ENCODE data around the gene UBE2L3.

UBE2L3 gene

DNA sequence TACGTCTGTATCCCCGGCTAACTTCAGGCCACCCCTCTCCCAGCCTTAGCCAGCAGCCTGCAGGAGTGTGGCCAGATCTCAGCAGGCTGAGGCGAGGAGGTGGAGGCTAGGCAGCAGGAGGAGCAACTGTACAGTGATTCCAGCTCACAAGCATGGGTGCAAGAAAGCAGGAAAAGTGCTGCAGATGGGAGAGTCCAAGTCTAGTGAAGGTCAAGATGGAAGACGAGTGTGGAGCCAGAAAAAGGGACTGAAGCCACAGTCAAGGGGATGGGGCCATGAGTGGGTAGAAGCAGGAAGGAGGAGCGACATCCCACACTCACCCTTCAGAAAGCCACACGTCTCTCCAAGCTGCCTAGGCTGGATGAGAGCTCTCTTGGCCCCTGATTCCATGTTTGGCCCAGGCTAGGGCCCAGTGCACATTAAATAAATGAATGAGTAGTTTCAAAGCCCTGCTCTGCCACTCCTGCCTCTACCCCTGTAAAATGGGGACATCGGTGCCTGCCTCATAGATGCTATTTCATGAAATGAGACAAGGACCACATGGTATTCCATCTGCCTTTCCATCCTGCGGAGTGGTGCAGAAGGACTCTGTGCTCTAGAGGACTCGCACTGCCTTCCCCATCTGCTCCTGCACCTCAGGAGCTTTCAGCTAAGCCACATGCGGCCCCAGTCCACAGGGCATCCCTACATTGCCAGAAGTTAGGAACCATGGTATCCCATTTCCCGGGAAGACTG lies 59.4 kb downstream of the UBE2L3 start:
- Histone ChIP-seq H3K36me3 (ENCODE audit: control insufficient read depth, insufficient read depth, low read length) (no peaks in the 10 kb centered on the region), H3K4me1 (ENCODE audit: control insufficient read depth, insufficient read depth, low read length) (peaks cover 23% of the 10 kb centered on the region), H3K9ac (ENCODE audit: low read length) (no peak overlapping the region), H3K27me3 (ENCODE audit: control insufficient read depth, insufficient read depth, low read length) (no peaks in the 10 kb centered on the region), H3K9me3 (ENCODE audit: control insufficient read depth, low read length) (no peaks in the 10 kb centered on the region), H3K4me3 (ENCODE audit: low read length) (no peak overlapping the region)

DNA sequence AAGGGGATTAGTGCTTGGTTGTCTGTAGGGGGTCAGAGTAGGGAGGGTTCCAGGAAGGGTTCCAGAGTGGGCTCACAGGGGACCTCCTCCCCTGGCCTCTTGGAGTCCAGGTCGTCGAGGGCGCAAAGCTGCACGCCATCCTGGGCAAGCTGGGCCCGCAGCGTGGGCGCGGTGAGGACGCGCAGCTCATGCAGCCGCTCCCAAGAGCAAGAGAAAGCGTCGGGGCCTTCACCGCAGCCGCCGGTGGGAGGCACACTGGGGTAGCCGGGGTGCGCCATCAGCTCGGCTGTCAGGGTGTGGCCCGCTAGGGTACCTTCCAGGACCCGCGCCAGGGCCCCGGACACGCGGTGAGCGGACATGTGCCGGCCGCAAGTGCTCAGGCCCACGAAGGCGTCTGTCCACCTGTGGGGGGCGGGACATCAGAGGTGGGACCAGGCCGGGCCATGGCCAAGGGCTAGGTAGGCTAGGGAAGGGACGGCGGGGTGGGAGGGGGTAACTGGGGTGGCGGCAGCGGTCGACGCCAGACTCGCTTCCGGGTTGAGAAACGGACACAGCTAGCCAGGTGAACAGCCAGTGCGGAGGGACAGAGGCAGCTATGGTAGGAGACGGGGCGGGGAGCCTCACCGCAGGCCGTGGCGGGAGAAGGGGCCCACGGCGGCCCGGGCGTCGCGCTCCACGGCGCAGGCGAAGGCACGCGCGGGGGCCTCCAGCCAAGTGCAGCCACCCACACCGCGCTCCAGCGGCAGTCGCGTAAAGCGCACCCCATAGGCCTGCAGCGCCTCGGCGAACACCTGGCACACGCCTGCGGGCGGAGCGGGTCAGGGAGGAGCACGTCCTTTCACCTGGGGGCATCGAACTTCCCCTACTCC lies 61.1 kb downstream of the UBE2L3 start:
- H3K4me3 ChIP-seq (ENCODE audit: low read length), result peak overlapping the region; percentile 82
- H3K4me1 ChIP-seq (ENCODE audit: control insufficient read depth, insufficient read depth, low read length), result peaks cover 23% of the 10 kb centered on the region
- no peaks in the 10 kb centered on the region for H3K36me3 ChIP-seq (ENCODE audit: control insufficient read depth, insufficient read depth, low read length)
- H3K27me3 ChIP-seq (ENCODE audit: control insufficient read depth, insufficient read depth, low read length), result no peaks in the 10 kb centered on the region
- H3K9me3 ChIP-seq (ENCODE audit: control insufficient read depth, low read length), result no peaks in the 10 kb centered on the region
- H3K9ac ChIP-seq (ENCODE audit: low read length), result peak overlapping the region; percentile 76

DNA sequence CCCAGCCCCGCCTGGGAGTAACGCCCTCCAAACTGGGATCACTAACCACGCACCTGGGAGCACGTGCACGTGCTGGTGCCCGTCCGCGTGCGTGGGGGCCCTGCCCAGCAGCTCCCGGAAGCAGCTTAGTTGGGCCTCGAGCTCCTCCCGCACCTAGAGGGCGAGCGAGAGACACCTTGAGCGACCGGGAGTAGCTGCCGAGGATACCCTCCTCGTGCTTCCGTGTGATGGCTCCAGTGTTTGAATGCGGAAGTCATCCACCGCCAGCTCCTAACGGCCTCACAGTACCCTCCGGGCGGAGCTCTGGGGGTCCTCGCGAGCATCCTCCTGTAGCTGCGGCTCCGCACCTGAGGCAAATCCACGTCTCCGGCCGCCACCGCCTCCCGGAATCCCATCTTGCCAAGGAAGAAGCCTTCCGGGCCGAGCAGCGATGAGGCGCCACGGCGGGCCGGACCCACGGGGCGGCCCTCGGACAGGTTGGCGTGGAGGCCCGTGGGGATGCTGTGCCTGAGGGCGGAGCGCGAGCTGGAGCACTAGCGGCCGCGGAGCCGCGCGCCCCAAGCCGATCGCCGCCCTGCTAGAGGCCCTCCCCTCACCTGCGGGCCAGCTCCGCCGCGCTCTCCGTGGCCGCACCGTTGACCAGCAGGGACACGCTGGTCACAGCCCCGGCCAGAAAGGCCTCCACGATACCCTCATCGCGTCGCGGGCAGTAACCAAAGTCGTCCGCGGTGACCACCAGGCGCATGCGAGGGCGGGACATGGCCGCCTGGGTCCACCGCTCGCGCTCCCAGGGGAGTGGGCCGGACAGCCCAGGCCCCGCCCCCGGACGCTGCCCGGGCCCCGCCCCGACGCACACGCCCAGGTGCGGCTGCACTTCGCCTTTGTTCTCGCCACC lies 62.0 kb downstream of the UBE2L3 start, which contains the start of gene YDJC:
YDJC (minus strand) TSS at position 768 of the 895 bp plus-strand sequence; CDS start at position 760, 8 bp downstream.
- Histone ChIP-seq H3K9ac (ENCODE audit: low read length) (peak within 1 kb of the TSS; percentile 76), H3K9me3 (ENCODE audit: control insufficient read depth, low read length) (no peaks in the 10 kb centered on the region), H3K27me3 (ENCODE audit: control insufficient read depth, insufficient read depth, low read length) (no peaks in the 10 kb centered on the region), H3K4me3 (ENCODE audit: low read length) (peak within 1 kb of the TSS; percentile 82), H3K36me3 (ENCODE audit: control insufficient read depth, insufficient read depth, low read length) (no peaks in the 10 kb centered on the region), H3K4me1 (ENCODE audit: control insufficient read depth, insufficient read depth, low read length) (peaks cover 15% of the 10 kb centered on the region)

DNA sequence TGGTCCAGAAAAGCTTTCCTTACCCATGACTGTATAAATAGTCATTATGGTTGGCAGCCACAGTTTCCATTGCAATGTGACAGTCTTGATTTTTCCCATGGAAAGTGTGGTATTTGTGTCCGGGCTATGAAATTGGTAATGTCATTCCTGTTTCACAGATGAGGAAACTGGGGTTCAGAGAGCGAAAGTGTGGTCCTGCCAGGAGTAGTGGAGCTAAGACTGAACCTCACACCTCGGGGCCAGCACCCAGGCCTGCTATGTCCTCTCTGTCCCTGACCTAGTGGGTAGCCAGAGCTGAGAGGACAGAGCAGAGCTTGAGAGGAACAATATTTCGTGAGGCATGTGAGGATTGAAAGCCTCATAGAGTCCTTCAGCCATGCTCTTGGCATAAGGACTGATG lies 63.5 kb downstream of the UBE2L3 start:
- Histone ChIP-seq H3K4me3 (ENCODE audit: low read length) (no peak overlapping the region), H3K36me3 (ENCODE audit: control insufficient read depth, insufficient read depth, low read length) (no peaks in the 10 kb centered on the region), H3K9ac (ENCODE audit: low read length) (no peak overlapping the region), H3K4me1 (ENCODE audit: control insufficient read depth, insufficient read depth, low read length) (peaks cover 13% of the 10 kb centered on the region), H3K27me3 (ENCODE audit: control insufficient read depth, insufficient read depth, low read length) (no peaks in the 10 kb centered on the region), H3K9me3 (ENCODE audit: control insufficient read depth, low read length) (no peaks in the 10 kb centered on the region)

- no peaks in the 10 kb centered on the region for H3K27me3 ChIP-seq (ENCODE audit: control insufficient read depth, insufficient read depth, low read length)
- no peak within 1 kb of the TSS for H3K9ac ChIP-seq (ENCODE audit: low read length)
- peaks cover 13% of the 10 kb centered on the region for H3K4me1 ChIP-seq (ENCODE audit: control insufficient read depth, insufficient read depth, low read length)
- H3K9me3 ChIP-seq (ENCODE audit: control insufficient read depth, low read length), result no peaks in the 10 kb centered on the region
- no peaks in the 10 kb centered on the region for H3K36me3 ChIP-seq (ENCODE audit: control insufficient read depth, insufficient read depth, low read length)
- no peak within 1 kb of the TSS for H3K4me3 ChIP-seq (ENCODE audit: low read length)
Measured at GRCh38 chr22:21632237-21632895, 64.9 kb downstream of the UBE2L3 start, which contains the start of gene CCDC116. CCDC116 (plus strand) TSS chr22:21632760; CDS start chr22:21633182, 422 bp downstream.

DNA sequence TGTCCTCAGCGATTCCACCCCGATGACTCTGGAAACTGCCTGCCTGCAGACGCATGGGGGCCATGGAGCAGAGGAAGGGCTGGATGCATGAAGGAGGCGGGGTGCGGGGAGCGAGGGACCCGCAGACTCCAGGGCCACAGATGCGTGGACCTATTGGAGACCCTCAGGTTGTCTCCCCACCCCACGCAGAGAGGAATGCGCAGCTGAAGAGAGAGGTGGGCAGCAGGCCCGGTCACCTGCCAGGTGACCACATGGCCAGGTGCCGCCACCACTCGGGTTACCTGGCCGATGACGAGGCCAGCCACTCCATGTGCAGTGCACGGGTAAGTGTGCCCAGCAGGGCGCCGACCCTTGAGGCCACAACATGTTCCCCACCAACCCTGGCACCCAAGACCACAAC lies 65.4 kb downstream of the UBE2L3 start:
- H3K9me3 ChIP-seq (ENCODE audit: control insufficient read depth, low read length), result no peaks in the 10 kb centered on the region
- peaks cover 12% of the 10 kb centered on the region for H3K4me1 ChIP-seq (ENCODE audit: control insufficient read depth, insufficient read depth, low read length)
- H3K36me3 ChIP-seq (ENCODE audit: control insufficient read depth, insufficient read depth, low read length), result no peaks in the 10 kb centered on the region
- no peak overlapping the region for H3K4me3 ChIP-seq (ENCODE audit: low read length)
- H3K9ac ChIP-seq (ENCODE audit: low read length), result no peak overlapping the region
- H3K27me3 ChIP-seq (ENCODE audit: control insufficient read depth, insufficient read depth, low read length), result no peaks in the 10 kb centered on the region

GRCh38 chr22:21633481-21633880 lies 66.0 kb downstream of the UBE2L3 start:
- Histone ChIP-seq H3K9me3 (ENCODE audit: control insufficient read depth, low read length) (no peaks in the 10 kb centered on the region), H3K4me1 (ENCODE audit: control insufficient read depth, insufficient read depth, low read length) (peaks cover 8% of the 10 kb centered on the region), H3K9ac (ENCODE audit: low read length) (no peak overlapping the region), H3K36me3 (ENCODE audit: control insufficient read depth, insufficient read depth, low read length) (no peaks in the 10 kb centered on the region), H3K27me3 (ENCODE audit: control insufficient read depth, insufficient read depth, low read length) (no peaks in the 10 kb centered on the region), H3K4me3 (ENCODE audit: low read length) (no peak overlapping the region)

DNA sequence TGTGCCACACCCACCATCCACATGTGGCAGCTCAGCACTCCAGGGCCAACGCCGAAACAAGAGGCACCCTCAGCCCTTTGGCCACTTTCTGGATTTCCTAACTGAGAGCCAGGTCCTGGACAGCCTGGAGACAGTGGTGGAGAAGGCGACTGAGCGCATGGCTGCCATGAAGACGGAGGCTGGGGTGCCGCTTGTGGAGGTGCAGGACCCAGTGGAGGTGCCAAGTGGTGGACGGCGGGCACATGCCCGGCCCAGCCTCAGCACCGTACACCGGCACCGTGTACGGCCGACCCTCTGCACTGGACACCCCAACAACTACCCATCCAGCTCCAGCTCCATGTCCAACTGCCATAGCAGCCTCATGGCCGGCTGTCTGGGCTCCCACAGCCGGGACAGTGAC lies 66.6 kb downstream of the UBE2L3 start:
- peaks cover 6% of the 10 kb centered on the region for H3K4me1 ChIP-seq (ENCODE audit: control insufficient read depth, insufficient read depth, low read length)
- no peaks in the 10 kb centered on the region for H3K36me3 ChIP-seq (ENCODE audit: control insufficient read depth, insufficient read depth, low read length)
- no peaks in the 10 kb centered on the region for H3K27me3 ChIP-seq (ENCODE audit: control insufficient read depth, insufficient read depth, low read length)

DNA sequence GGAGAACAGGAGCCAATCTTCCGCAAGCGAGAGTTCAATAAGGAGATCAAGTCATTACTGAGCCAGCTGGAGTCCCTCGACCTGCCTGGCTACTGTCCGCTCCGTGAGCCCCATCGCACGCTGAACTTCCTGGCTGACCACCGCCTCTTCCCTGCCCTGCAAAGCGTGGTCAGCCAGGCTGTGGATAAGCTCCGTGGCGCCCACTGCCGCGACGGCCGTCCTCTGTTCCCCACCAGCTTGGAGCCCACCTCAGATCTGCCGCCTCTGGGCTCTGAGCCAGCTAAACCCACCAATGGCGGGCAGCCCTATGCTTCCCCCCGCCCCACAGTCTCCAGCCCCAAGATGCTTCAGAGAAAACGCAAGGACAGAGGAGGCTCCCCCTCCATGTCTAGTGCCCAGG lies 67.3 kb downstream of the UBE2L3 start:
- H3K36me3 ChIP-seq (ENCODE audit: control insufficient read depth, insufficient read depth, low read length), result no peaks in the 10 kb centered on the region
- H3K9ac ChIP-seq (ENCODE audit: low read length), result no peak overlapping the region
- peaks cover 3% of the 10 kb centered on the region for H3K4me1 ChIP-seq (ENCODE audit: control insufficient read depth, insufficient read depth, low read length)
- H3K9me3 ChIP-seq (ENCODE audit: control insufficient read depth, low read length), result no peaks in the 10 kb centered on the region
- no peaks in the 10 kb centered on the region for H3K27me3 ChIP-seq (ENCODE audit: control insufficient read depth, insufficient read depth, low read length)
- no peak overlapping the region for H3K4me3 ChIP-seq (ENCODE audit: low read length)

More for the DNA sequence above, 66.6 kb downstream of the UBE2L3 start:
- Histone ChIP-seq H3K9me3 (ENCODE audit: control insufficient read depth, low read length) (no peaks in the 10 kb centered on the region), H3K9ac (ENCODE audit: low read length) (no peak overlapping the region), H3K4me3 (ENCODE audit: low read length) (no peak overlapping the region)

DNA sequence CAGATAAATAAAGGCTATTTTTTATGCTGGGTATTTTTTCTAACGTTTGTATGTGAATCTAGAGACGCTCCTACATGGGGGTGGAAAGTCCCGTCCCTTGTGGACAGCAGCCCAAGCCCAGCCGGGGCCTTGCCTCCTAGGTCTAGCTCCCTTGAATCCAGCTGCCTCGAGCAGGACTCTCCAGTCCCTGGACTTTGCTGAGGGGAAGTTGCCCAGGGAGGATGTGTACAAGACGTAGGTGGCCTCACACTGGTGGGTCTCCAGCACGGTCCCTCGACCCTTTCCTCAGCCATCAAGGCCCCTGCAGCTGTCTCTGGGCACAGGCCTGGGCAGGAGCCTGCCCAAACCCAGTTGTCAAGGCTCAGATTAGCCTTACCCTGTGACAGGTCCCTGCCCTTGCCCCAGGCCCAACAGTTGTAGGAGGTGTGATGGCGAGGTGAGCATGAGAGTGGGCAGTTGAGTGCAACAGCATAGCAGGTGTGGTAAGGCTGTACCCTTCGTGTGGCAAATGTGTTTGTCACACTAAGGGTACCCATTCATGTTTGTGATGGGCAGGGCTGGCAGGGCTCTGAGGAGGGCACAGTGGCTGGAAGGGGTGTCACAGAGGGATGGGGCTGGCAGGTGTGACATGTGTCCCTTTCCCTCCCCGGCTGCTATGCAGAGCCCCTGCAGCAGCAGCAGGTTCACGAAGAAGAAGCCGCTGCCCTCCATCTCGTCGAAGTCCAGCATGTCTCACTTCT lies 68.4 kb downstream of the UBE2L3 start:
- H3K9ac ChIP-seq (ENCODE audit: low read length), result no peak overlapping the region
- H3K4me1 ChIP-seq (ENCODE audit: control insufficient read depth, insufficient read depth, low read length), result peaks cover 3% of the 10 kb centered on the region
- no peaks in the 10 kb centered on the region for H3K36me3 ChIP-seq (ENCODE audit: control insufficient read depth, insufficient read depth, low read length)
- H3K27me3 ChIP-seq (ENCODE audit: control insufficient read depth, insufficient read depth, low read length), result no peaks in the 10 kb centered on the region
- H3K9me3 ChIP-seq (ENCODE audit: control insufficient read depth, low read length), result no peaks in the 10 kb centered on the region
- no peak overlapping the region for H3K4me3 ChIP-seq (ENCODE audit: low read length)
